GM13976 (cell line): ENCODE results near the gene TLN1.

ENCODE experiments used
- DNase-seq: peaks from one replicate; pipeline ENCODE4 v3.0.0; 2012; ENCODE audit warnings: low spot score
- CTCF ChIP-seq: IDR thresholded peaks from 2 replicates; pipeline ENCODE4 v1.5.1; 2012; ENCODE audit warnings: borderline replicate concordance, mild to moderate bottlenecking; ENCODE audit not compliant: insufficient read depth; ENCODE audit errors: extremely low read depth, missing control alignments, control extremely low read depth
- in situ Hi-C: fragments of 300-500 bp; cut with MboI; formaldehyde crosslinking; loops from one replicate; pipeline ENCODE4 v1.12.0; 2022; ENCODE audit warnings: low sequenced_read_pairs, mixed read lengths, inconsistent platforms; ENCODE audit not compliant: unreplicated experiment

TLN1 gene

GRCh38 chr9:35771534-35771933, 39.5 kb upstream of the TLN1 start:
- no peak for TF ChIP-seq CTCF
- DNase-seq: no peak
- in situ Hi-C loops: no loop called here

GRCh38 chr9:35771075-35771433, 39.1 kb upstream of the TLN1 start:
- in situ Hi-C loops: no loop called here

GRCh38 chr9:35769763-35770162, 37.8 kb upstream of the TLN1 start:
- no peak for DNase-seq
- TF ChIP-seq CTCF: no peak
- in situ Hi-C loops: no loop called here

More at GRCh38 chr9:35771075-35771433, 39.1 kb upstream of the TLN1 start:
- no peak for TF ChIP-seq CTCF
- DNase-seq: no peak

GRCh38 chr9:35767458-35767857, 35.5 kb upstream of the TLN1 start:
- in situ Hi-C loops: no loop called here
- no peak for TF ChIP-seq CTCF
- DNase-seq: no peak

- no peak for TF ChIP-seq CTCF
- in situ Hi-C loops: no loop called here
- no peak for DNase-seq
These were observed 35.0 kb upstream of the TLN1 start for GRCh38 chr9:35766997-35767396.

GRCh38 chr9:35763803-35764202, 31.8 kb upstream of the TLN1 start:
- DNase-seq: no peak
- no peak for TF ChIP-seq CTCF
- in situ Hi-C loops: no loop called here

- TF ChIP-seq CTCF: no peak
- no peak for DNase-seq
- in situ Hi-C loops: no loop called here
These were observed 31.2 kb upstream of the TLN1 start for GRCh38 chr9:35763181-35763580.
